Fibroblast of pulmonary artery (primary cell): ENCODE measurements around the gene TMED7.
"Not testable (repeated sequence)": the region's sequence is repeated elsewhere in the genome, so short reads cannot be mapped to it uniquely, and the experiment has no call there.

Source experiments
- DNase-seq: peaks from one replicate; pipeline ENCODE4 v3.0.0-alpha.2; 2010; ENCODE audit warnings: low read depth
- H3K4me3 ChIP-seq: replicated peaks from 2 replicates; pipeline ENCODE4 v1.5.1; 2011; ENCODE audit warnings: low read depth, mild to moderate bottlenecking, control low read depth, low read length, moderate library complexity
- TF ChIP-seq, protein P1 (sequence below): IDR thresholded peaks from 2 replicates; pipeline ENCODE4 v1.5.1; 2011; ENCODE audit warnings: mild to moderate bottlenecking, control low read depth, low read length, inconsistent platforms; ENCODE audit errors: missing control alignments

Gene TMED7

DNA sequence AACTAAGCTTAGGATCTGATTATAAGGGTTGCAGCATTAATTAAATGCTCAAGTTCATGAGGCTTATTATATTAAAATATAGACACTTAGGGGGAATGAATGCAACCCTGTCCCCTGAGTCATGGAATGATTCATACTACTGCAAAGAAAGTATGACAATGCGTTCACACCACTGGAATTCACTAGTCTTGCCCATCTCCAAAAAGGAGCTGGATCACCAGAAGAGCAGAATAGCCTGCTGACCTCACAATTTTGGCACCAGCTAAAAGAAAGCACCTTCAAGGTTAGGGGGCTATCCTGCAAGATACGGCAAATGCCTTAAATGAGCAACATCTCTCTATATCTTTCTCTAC is 32.0 kb upstream of the TMED7 start:
- peak; percentile 61 for DNase-seq

DNA sequence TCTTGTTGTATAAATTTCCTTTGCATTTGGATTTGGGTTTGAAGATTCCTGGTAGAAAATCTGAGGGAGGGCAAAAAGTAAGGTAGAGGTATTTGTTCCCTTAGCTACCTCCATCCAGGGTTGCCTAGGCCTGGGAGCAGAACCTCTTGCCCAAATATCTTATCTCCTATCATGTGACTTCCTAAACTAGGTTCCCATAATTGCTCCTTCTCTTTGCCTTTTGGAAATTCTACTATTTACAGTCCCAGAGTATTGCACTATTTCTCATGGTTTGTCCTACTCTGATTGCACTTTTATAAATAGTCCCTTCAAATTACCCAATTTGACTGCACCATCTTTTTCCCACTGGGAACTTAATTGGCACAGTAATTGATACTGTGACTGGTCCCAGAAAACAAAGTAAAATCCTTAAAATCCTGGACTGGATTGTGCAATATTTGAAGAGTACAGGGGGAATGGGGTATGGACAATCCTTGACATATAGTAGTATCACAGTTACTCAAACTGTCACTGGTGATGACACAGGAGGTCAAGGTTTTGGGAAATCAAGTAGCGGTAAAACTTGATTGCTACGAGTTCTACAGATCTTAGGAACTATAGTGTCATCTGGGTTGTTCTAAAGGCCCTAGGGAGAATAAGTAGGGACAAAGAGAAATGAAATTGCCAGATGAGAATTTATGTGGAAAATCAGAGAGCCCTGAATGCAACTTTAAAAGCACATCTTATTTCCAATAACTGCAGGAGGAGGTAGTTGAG is 31.5 kb upstream of the TMED7 start:
- H3K4me3 ChIP-seq = no peak overlapping the region
- TF ChIP-seq, protein P1, sequence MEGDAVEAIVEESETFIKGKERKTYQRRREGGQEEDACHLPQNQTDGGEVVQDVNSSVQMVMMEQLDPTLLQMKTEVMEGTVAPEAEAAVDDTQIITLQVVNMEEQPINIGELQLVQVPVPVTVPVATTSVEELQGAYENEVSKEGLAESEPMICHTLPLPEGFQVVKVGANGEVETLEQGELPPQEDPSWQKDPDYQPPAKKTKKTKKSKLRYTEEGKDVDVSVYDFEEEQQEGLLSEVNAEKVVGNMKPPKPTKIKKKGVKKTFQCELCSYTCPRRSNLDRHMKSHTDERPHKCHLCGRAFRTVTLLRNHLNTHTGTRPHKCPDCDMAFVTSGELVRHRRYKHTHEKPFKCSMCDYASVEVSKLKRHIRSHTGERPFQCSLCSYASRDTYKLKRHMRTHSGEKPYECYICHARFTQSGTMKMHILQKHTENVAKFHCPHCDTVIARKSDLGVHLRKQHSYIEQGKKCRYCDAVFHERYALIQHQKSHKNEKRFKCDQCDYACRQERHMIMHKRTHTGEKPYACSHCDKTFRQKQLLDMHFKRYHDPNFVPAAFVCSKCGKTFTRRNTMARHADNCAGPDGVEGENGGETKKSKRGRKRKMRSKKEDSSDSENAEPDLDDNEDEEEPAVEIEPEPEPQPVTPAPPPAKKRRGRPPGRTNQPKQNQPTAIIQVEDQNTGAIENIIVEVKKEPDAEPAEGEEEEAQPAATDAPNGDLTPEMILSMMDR = no peak
- no peak for DNase-seq

More for the DNA sequence above, 32.0 kb upstream of the TMED7 start:
- no peak overlapping the region for H3K4me3 ChIP-seq
- TF ChIP-seq, protein P1 = no peak

DNA sequence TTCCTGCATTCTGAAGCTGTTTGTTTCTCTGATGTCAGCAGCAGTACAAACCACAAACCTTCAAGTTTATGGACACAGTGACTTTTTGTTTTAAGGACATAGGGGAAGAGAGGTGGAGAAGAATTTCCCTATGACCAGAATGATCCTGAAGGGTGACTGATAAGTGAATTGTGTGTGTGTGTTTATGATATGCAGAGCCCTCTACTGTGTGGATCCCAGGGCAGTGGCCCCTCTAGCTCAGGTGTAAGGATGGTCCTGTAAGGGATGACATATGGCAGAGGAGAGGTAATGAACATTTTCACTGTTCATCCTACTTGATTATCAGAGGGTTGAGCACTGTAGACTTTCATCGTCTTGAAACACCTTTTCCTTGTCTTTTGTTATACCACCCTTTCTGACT is 30.6 kb upstream of the TMED7 start:
- DNase-seq = no peak
- TF ChIP-seq, protein P1 = no peak
- H3K4me3 ChIP-seq = no peak overlapping the region

DNA sequence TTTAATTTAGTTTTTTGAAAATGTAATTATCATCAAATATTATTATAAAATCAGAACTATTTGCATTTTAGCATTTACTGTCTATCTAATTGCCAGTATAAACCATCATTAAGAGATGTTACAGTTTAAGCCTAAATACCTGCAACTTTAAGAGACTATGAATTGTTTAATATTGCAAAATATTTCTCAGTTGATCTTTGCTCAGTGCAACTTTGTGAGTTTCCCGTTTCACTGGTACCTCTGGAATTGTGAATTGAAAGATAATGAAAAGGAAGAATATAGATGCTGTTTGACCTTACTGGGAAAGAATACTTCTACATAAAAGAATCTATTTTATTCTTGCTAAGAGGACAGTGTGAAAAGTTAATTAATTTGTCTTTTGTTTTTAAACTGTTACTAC is 30.2 kb upstream of the TMED7 start:
- DNase-seq = no peak
- no peak overlapping the region for H3K4me3 ChIP-seq
- TF ChIP-seq, protein P1 = no peak

DNA sequence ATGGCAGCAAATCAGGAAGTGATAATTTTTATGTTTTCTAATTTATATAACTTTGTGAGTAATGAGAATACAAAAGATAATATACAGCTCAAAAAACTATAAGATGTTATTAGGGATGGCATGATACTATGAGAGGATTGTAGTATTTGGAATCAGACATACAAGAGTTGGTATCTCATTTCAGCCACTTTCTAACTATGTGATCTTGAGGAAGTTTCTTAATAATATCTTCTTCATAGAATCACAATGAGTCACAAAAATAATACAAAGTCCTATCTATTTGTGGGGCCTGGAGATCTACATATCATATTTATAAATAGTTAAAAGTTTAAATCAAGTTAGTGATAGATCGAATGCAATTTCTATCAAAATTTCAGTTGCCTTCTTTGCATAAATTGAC is 23.7 kb upstream of the TMED7 start:
- TF ChIP-seq, protein P1 = no peak
- no peak overlapping the region for H3K4me3 ChIP-seq

DNA sequence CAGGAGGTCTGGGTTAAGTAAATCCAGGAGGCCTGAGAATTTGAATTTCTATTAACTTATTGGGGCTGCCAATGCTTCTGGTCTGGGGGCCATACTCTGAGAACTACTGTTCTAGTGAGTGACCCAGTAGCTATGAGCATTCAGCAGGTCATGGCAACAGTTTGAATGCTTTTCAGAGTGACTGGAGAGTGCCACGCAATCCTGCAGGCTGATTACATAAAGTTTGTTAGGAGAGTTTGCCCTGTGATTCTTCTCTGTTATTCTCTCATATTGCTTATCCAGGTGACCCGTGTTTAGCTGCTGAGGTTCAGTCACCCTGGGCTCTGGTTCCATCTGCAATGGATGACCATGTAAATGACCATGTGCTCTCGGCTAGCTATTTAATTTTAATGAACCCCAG is 22.2 kb upstream of the TMED7 start:
- DNase-seq = no peak
- TF ChIP-seq, protein P1 = no peak
- no peak overlapping the region for H3K4me3 ChIP-seq

More for the DNA sequence above, 23.7 kb upstream of the TMED7 start:
- DNase-seq = no peak

DNA sequence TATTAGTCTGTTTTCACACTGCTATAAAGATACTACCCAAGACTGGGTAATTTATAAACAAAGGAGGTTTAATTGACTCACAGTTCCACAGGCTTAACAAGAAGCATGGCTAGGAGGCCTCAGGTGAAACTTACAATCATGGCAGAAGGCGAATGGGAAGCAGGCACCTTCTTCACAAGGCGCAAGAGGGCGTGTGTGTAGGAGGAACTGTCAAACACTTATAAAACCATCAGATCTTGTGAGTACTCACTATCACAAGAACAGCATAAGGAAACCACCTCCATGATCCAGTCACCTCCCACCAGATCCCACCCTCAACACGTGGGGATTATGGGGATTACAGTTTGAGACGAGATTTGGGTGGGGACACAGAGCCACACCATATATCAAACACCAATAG is 19.6 kb upstream of the TMED7 start:
- DNase-seq, H3K4me3 ChIP-seq: not testable (repeated sequence)
